Muscle of arm (tissue), 12 donors: Measurements from ENCODE around the gene FAM78A. TPM values are rescaled to one million over a fixed set of nuclear protein-coding genes. Genes with fewer than 3 reads are reported as not detected.
"Not testable (repeated sequence)": the region's sequence is repeated elsewhere in the genome, so short reads cannot be mapped to it uniquely, and the experiment has no call there.

Experiments used
- DNase-seq: peaks from one replicate; pipeline ENCODE4 v3.0.0-alpha.2; 2013
- polyA plus RNA-seq, 12 donors: library from polyadenylated mRNA; unstranded; fragments of 120-200 nt; gene quantifications; one replicate each; pipeline ENCODE4 v1.2.1, GENCODE V29; 2013; ENCODE audit not compliant: insufficient read length in 12 of 12

FAM78A gene
- polyA plus RNA-seq, 12 donors, result 17.1 to 46.7 (median 32.3) TPM; not detected in 1

- DNase-seq, result no peak
Observed at GRCh38 chr9:131214876-131215275, 61.4 kb downstream of the FAM78A start.

DNA sequence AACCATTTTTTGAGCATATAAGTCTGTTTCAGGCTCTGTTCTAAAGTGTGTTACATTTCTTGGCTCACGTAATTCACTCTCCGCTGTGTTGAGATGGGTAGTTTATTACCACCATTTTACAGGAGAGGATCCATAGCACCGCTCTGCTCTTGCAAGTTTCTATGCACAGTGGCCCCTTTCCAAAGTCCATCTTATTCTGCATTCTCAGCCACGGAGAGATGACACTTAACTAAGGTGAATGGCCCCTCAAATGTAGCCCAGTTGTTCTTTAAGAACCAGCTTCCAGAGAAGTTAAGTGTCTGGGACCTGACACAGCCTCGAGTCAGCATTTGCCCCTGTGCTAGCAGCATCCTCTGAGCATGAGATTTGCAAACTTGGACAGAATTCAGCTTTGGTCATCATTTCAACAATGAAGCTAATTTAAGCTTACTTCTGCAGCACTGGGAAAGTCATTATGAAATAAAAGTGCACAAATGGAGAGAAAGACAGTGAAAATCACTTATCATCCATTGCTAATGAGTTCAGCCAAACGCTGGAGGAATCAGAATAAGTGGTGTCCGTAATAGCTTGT is 61.9 kb downstream of the FAM78A start:
- no peak for DNase-seq

DNA sequence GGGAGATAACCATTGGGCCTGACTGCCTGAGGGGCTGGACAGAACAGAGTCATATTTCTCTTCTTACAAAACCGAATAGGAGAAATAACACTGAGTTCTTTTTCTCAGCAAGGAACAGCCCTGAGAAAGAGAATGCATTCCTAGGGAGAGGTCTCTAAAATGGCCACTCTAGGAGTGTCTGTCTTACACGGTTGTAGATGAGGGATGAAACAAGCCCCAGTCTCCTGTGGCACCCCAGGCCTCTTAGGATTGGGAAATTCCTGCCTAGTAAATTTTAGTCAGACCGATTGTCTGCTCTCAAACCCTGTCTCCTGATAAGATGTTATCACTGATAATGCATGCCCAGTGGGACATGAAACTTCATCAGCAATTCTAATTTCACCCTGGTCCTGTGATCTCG is 64.4 kb downstream of the FAM78A start:
- DNase-seq, result not testable (repeated sequence)

Other genes starting within 250 kb of the FAM78A start
- gene AIF1L, start 180.0 kb downstream of the FAM78A start, polyA plus RNA-seq, result 10 to 100 TPM in 11 of 12 donors, not detected in 1; 19.5 to 48.5 (median 25.9) TPM
- gene NUP214, start 150.9 kb downstream of the FAM78A start, polyA plus RNA-seq, result 100 to 1,000 TPM in 1 of 12 donors, 10 to 100 TPM in 10, not detected in 1; 22.6 to 142 (median 27.5) TPM
- 10 to 100 TPM in 11 of 12 donors, not detected in 1; 10.8 to 52.6 (median 29.8) TPM for gene PLPP7, start 13.2 kb upstream of the FAM78A start, polyA plus RNA-seq
- 100 to 1,000 TPM in 11 of 12 donors, 10 to 100 TPM in 1; 96.2 to 239 (median 143) TPM for gene PRRC2B, start 117.6 kb upstream of the FAM78A start, polyA plus RNA-seq
- 10 to 100 TPM in 11 of 12 donors, not detected in 1; 17.4 to 31.8 (median 23.3) TPM for gene POMT1, start 226.4 kb upstream of the FAM78A start, polyA plus RNA-seq